H9 (cell line): ENCODE results near the gene HCN2. TPM values are rescaled to one million over a fixed set of nuclear protein-coding genes. Genes with fewer than 3 reads are reported as not detected.
"Not testable (repeated sequence)": the region's sequence is repeated elsewhere in the genome, so short reads cannot be mapped to it uniquely, and the experiment has no call there.

ENCODE experiments used
- DNase-seq: peaks from one replicate; pipeline ENCODE4 v3.0.0-alpha.2; 2017
- H2AFZ ChIP-seq: one replicate; pipeline ENCODE4 v1.6.1; 2013; ENCODE audit warnings: mild to moderate bottlenecking, low read length, control low read depth, moderate library complexity
- H2AK5ac ChIP-seq: 2 replicates; pipeline ENCODE4 v1.6.1; 2013; ENCODE audit warnings: low read length, control low read depth, mixed read lengths; ENCODE audit not compliant: insufficient read length
- H2BK120ac ChIP-seq: one replicate; pipeline ENCODE4 v1.6.1; 2013; ENCODE audit warnings: low read depth, mild to moderate bottlenecking, low read length, control low read depth, inconsistent platforms; ENCODE audit not compliant: poor library complexity, severe bottlenecking
- H2BK12ac ChIP-seq: 2 replicates; pipeline ENCODE4 v1.6.1; 2013; ENCODE audit warnings: low read length, control low read depth, mixed read lengths, low read depth; ENCODE audit not compliant: insufficient read length
- H2BK15ac ChIP-seq: 2 replicates; pipeline ENCODE4 v1.6.1; 2013; ENCODE audit warnings: low read depth, low read length, control low read depth
- H2BK20ac ChIP-seq: one replicate; pipeline ENCODE4 v1.6.1; 2013; ENCODE audit warnings: low read depth, mild to moderate bottlenecking, low read length, control low read depth, inconsistent platforms; ENCODE audit not compliant: poor library complexity, severe bottlenecking
- H2BK5ac ChIP-seq: 2 replicates; pipeline ENCODE4 v1.6.1; 2013; ENCODE audit warnings: low read length, control low read depth, mixed read lengths; ENCODE audit not compliant: insufficient read length
- H3K14ac ChIP-seq: 2 replicates; pipeline ENCODE4 v1.6.1; 2013; ENCODE audit warnings: low read length, control low read depth; ENCODE audit not compliant: insufficient read depth
- H3K18ac ChIP-seq: 2 replicates; pipeline ENCODE4 v1.6.1; 2013; ENCODE audit warnings: low read depth, mild to moderate bottlenecking, mixed read lengths, low read length, control low read depth; ENCODE audit not compliant: insufficient read length
- H3K23ac ChIP-seq: 2 replicates; pipeline ENCODE4 v1.6.1; 2013; ENCODE audit warnings: low read length, control low read depth, mixed read lengths, low read depth; ENCODE audit not compliant: insufficient read length
- H3K23me2 ChIP-seq: 2 replicates; pipeline ENCODE4 v1.6.1; 2013; ENCODE audit warnings: low read depth, mild to moderate bottlenecking, mixed read lengths, low read length, control low read depth; ENCODE audit not compliant: insufficient read length, poor library complexity, severe bottlenecking
- H3K27ac ChIP-seq: 2 replicates; pipeline ENCODE4 v1.5.1; 2013; ENCODE audit warnings: low read length, control low read depth, mixed read lengths, low read depth; ENCODE audit not compliant: insufficient read length
- H3K27me3 ChIP-seq: 2 replicates; pipeline ENCODE4 v1.6.1; 2013; ENCODE audit warnings: low read length, control low read depth, inconsistent platforms; ENCODE audit not compliant: insufficient read depth
- H3K4ac ChIP-seq: 2 replicates; pipeline ENCODE4 v1.6.1; 2013; ENCODE audit warnings: low read depth, mild to moderate bottlenecking, control low read depth, inconsistent platforms, low read length, moderate library complexity
- H3K4me1 ChIP-seq: 2 replicates; pipeline ENCODE4 v1.6.1; 2013; ENCODE audit warnings: low read length, control low read depth, inconsistent platforms; ENCODE audit not compliant: insufficient read depth
- H3K4me2 ChIP-seq: 2 replicates; pipeline ENCODE4 v1.6.1; 2013; ENCODE audit warnings: low read length, control low read depth, mixed read lengths; ENCODE audit not compliant: insufficient read length, insufficient read depth
- H3K56ac ChIP-seq: 2 replicates; pipeline ENCODE4 v1.6.1; 2013; ENCODE audit warnings: low read depth, mild to moderate bottlenecking, mixed read lengths, low read length, control low read depth; ENCODE audit not compliant: insufficient read length
- H3K79me1 ChIP-seq: 2 replicates; pipeline ENCODE4 v1.6.1; 2013; ENCODE audit warnings: low read depth, mild to moderate bottlenecking, moderate library complexity, low read length, control low read depth, inconsistent platforms; ENCODE audit not compliant: insufficient read depth, poor library complexity, severe bottlenecking
- H3K79me2 ChIP-seq: 2 replicates; pipeline ENCODE4 v1.6.1; 2013; ENCODE audit warnings: low read length, control low read depth, inconsistent platforms; ENCODE audit not compliant: insufficient read depth
- H3K9ac ChIP-seq: 2 replicates; pipeline ENCODE4 v1.6.1; 2013; ENCODE audit warnings: low read length, control low read depth, mixed read lengths; ENCODE audit not compliant: insufficient read length; ENCODE audit errors: extremely low read depth
- H3K9me3 ChIP-seq: one replicate; pipeline ENCODE4 v1.6.1; 2013; ENCODE audit warnings: low read depth, low read length, inconsistent platforms; ENCODE audit not compliant: control insufficient read depth
- H3T11ph ChIP-seq: one replicate; pipeline ENCODE4 v1.6.1; 2013; ENCODE audit warnings: mild to moderate bottlenecking, low read length, control low read depth, inconsistent platforms
- H4K20me1 ChIP-seq: one replicate; pipeline ENCODE4 v1.6.1; 2013; ENCODE audit not compliant: control insufficient read depth, insufficient read length, insufficient read depth
- H4K5ac ChIP-seq: 2 replicates; pipeline ENCODE4 v1.6.1; 2013; ENCODE audit warnings: low read depth, mild to moderate bottlenecking, mixed read lengths, low read length, control low read depth; ENCODE audit not compliant: insufficient read length
- H4K8ac ChIP-seq: replicated peaks from 2 replicates; pipeline ENCODE4 v1.6.1; 2013; ENCODE audit warnings: low read length, control low read depth, mixed read lengths, low read depth; ENCODE audit not compliant: insufficient read length
- H4K91ac ChIP-seq: 2 replicates; pipeline ENCODE4 v1.6.1; 2013; ENCODE audit warnings: low read depth, mild to moderate bottlenecking, moderate library complexity, mixed read lengths, low read length, control low read depth; ENCODE audit not compliant: insufficient read length
- H3K27ac Mint-ChIP-seq, 3 experiments: 2 replicates in 2 of 3; 3 replicates in 1 of 3; pipeline ENCODE4 v1.8.0; 2020 to 2021; ENCODE audit warnings: mixed read lengths in 3 of 3, mild to moderate bottlenecking in 1 of 3, moderate library complexity in 1 of 3
- H3K27me3 Mint-ChIP-seq: 2 replicates; pipeline ENCODE4 v1.8.0; 2021; ENCODE audit warnings: low read depth, mild to moderate bottlenecking, moderate library complexity, mixed read lengths
- H3K36me3 Mint-ChIP-seq, 3 experiments: 2 replicates in 2 of 3; 3 replicates in 1 of 3; pipeline ENCODE4 v1.8.0; 2020 to 2021; ENCODE audit warnings: low read depth in 3 of 3, mixed read lengths in 3 of 3; ENCODE audit not compliant: insufficient read depth in 1 of 3
- H3K4me1 Mint-ChIP-seq, 2 experiments: 2 replicates each; pipeline ENCODE4 v1.8.0; 2020; ENCODE audit warnings: mixed read lengths in 2 of 2
- H3K4me3 Mint-ChIP-seq, 2 experiments: 2 replicates in 1 of 2; 3 replicates in 1 of 2; pipeline ENCODE4 v1.8.0; 2020 to 2021; ENCODE audit warnings: mild to moderate bottlenecking in 2 of 2, mixed read lengths in 2 of 2, moderate library complexity in 1 of 2
- H3K9me3 Mint-ChIP-seq, 2 experiments: 2 replicates in 1 of 2; 3 replicates in 1 of 2; pipeline ENCODE4 v1.8.0; 2020; ENCODE audit warnings: mild to moderate bottlenecking in 2 of 2, mixed read lengths in 2 of 2, moderate library complexity in 1 of 2
- WGBS: extraction: QIAGEN DNeasy Blood & Tissue Kit; methylation state at CpG from one replicate; pipeline ENCODE4 v1.1.7; 2013; ENCODE audit warnings: missing lambda C conversion rate, low lambda C conversion rate, mixed read lengths; ENCODE audit not compliant: insufficient read length; ENCODE audit errors: extremely low coverage; 5-methylcytosine and 5-hydroxymethylcytosine counted together
- total RNA-seq: library from RNA; stranded (reverse); gene quantifications from 2 replicates; pipeline ENCODE4 v1.2.1, GENCODE V29; 2021
- TF ChIP-seq, protein P1 (sequence below): fragments of 200-600 bp; sonication (generic); conservative IDR thresholded peaks from 3 replicates; pipeline ENCODE4 v1.8.0; 2021; ENCODE audit warnings: antibody characterized with exemption, mild to moderate bottlenecking

Gene HCN2
- total RNA-seq, 1 experiment from 2014 or later: 3.7 TPM

GRCh38 chr19:602391-603301 lies 13.0 kb downstream of the HCN2 start:
- WGBS: no CpG with 5 or more reads among the region's 35 CpGs
- H4K91ac ChIP-seq: no peak overlapping the region
- peaks cover 5% of the 10 kb centered on the region for H3K9me3 ChIP-seq
- H3K56ac ChIP-seq: no peak overlapping the region
- H2BK20ac ChIP-seq: no peak overlapping the region
- Mint-ChIP-seq H3K27me3 (peaks cover 12% of the 10 kb centered on the region), H3K27ac (no peak overlapping the region), H3K4me3 (no peak overlapping the region), H3K36me3 (peaks cover 0 to 2% (median 0%) of the 10 kb centered on the region in 3 experiments; a peak in 1 of 7 replicates), H3K9me3 (peaks cover 29 to 37% of the 10 kb centered on the region in 2 experiments), H3K4me1 (no peaks in the 10 kb centered on the region)
- H2AK5ac ChIP-seq: no peak overlapping the region
- no peaks in the 10 kb centered on the region for H3K27me3 ChIP-seq
- H2BK120ac ChIP-seq: no peak overlapping the region
- H3K4me1 ChIP-seq: no peaks in the 10 kb centered on the region
- H3T11ph ChIP-seq: no peak overlapping the region
- no peak overlapping the region for H3K14ac ChIP-seq
- H3K18ac ChIP-seq: no peak overlapping the region
- TF ChIP-seq, protein P1, sequence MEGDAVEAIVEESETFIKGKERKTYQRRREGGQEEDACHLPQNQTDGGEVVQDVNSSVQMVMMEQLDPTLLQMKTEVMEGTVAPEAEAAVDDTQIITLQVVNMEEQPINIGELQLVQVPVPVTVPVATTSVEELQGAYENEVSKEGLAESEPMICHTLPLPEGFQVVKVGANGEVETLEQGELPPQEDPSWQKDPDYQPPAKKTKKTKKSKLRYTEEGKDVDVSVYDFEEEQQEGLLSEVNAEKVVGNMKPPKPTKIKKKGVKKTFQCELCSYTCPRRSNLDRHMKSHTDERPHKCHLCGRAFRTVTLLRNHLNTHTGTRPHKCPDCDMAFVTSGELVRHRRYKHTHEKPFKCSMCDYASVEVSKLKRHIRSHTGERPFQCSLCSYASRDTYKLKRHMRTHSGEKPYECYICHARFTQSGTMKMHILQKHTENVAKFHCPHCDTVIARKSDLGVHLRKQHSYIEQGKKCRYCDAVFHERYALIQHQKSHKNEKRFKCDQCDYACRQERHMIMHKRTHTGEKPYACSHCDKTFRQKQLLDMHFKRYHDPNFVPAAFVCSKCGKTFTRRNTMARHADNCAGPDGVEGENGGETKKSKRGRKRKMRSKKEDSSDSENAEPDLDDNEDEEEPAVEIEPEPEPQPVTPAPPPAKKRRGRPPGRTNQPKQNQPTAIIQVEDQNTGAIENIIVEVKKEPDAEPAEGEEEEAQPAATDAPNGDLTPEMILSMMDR: no peak
- no peak overlapping the region for H4K5ac ChIP-seq
- no peak overlapping the region for H2BK15ac ChIP-seq
- no peak for DNase-seq
- H3K79me2 ChIP-seq: no peaks in the 10 kb centered on the region
- no peaks in the 10 kb centered on the region for H4K20me1 ChIP-seq
- no peaks in the 10 kb centered on the region for H3K23me2 ChIP-seq
- H3K4ac ChIP-seq: no peak overlapping the region
- no peak overlapping the region for H3K27ac ChIP-seq
- no peaks in the 10 kb centered on the region for H3K79me1 ChIP-seq
- H3K23ac ChIP-seq: no peak overlapping the region
- no peak overlapping the region for H3K4me2 ChIP-seq
- H4K8ac ChIP-seq: no peak overlapping the region
- H2AFZ ChIP-seq: no peak overlapping the region
- no peak overlapping the region for H2BK5ac ChIP-seq
- H3K9ac ChIP-seq: no peak overlapping the region
- no peak overlapping the region for H2BK12ac ChIP-seq

GRCh38 chr19:603302-603639 lies 13.6 kb downstream of the HCN2 start:
- not testable (repeated sequence) for H3K14ac ChIP-seq, DNase-seq, H3K4me3 Mint-ChIP-seq, H2AFZ ChIP-seq, H3K4me2 ChIP-seq, H3K23ac ChIP-seq, H3K4ac ChIP-seq, H2BK120ac ChIP-seq, H3K18ac ChIP-seq, H3K27me3 ChIP-seq, H4K20me1 ChIP-seq, H3K79me1 ChIP-seq, H2BK5ac ChIP-seq, H3K9ac ChIP-seq, H3K36me3 Mint-ChIP-seq, H3K4me1 Mint-ChIP-seq, H3K27ac ChIP-seq, H3K23me2 ChIP-seq, H3K27ac Mint-ChIP-seq, H3K4me1 ChIP-seq, H4K8ac ChIP-seq, H3K9me3 ChIP-seq, H4K91ac ChIP-seq, H2BK12ac ChIP-seq, H4K5ac ChIP-seq, H3K79me2 ChIP-seq, H2AK5ac ChIP-seq, H3T11ph ChIP-seq, H3K56ac ChIP-seq, H2BK15ac ChIP-seq, H2BK20ac ChIP-seq
- WGBS: no CpG with 5 or more reads among the region's 13 CpGs
- H3K27me3 Mint-ChIP-seq: peaks cover 12% of the 10 kb centered on the region
- H3K9me3 Mint-ChIP-seq: peaks cover 29 to 37% of the 10 kb centered on the region in 2 experiments
